GM18909 (cell line): ENCODE data around the gene RNF157.
A peak's percentile ranks its signal among the peaks of the same experiment; 100 is the strongest.

ENCODE experiments used
- ATAC-seq: cut with Tn5 transposase; IDR thresholded peaks from one replicate; pipeline ENCODE4 v1.9.1; 2021; ENCODE audit warnings: mild to moderate bottlenecking; ENCODE audit not compliant: unreplicated experiment, poor library complexity

The RNF157 gene

DNA sequence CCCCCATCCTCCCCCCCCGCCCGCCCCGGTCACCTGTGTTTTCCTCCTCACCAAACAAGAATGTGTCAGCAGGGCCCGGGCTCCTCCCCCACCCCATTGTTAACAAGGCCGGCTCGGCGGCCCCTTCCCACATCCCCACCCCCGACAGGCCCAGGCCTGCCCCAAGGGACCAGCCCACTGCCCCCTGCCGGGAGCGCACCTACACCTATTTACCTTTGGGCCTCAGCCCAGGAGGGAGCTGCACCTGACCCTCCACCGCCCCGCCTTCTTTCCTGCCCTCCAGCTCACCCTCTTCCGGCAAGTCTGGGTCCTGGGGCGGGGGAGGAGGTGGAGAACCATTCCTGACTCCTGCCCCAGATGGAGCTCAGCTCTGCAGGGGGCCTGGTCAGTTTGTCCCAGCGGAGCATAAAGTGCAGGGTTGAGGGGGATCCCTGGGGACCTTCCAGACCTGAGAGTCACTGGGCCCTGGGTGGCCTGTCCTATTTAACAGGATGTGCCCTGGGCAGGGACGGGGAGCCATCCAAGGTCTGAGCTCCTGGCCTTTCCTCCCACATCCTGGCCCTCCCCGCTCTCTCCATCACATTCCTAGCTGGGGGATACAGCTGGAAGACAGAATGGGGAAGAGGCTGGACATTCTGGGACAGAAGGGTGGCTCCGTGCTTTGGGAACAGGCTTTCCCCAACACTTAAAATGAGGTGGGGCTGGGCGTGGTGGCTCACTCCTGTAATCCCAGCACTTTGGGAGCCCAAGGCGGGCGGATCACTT, 107.5 kb downstream of the RNF157 start:
- no peak for ATAC-seq

DNA sequence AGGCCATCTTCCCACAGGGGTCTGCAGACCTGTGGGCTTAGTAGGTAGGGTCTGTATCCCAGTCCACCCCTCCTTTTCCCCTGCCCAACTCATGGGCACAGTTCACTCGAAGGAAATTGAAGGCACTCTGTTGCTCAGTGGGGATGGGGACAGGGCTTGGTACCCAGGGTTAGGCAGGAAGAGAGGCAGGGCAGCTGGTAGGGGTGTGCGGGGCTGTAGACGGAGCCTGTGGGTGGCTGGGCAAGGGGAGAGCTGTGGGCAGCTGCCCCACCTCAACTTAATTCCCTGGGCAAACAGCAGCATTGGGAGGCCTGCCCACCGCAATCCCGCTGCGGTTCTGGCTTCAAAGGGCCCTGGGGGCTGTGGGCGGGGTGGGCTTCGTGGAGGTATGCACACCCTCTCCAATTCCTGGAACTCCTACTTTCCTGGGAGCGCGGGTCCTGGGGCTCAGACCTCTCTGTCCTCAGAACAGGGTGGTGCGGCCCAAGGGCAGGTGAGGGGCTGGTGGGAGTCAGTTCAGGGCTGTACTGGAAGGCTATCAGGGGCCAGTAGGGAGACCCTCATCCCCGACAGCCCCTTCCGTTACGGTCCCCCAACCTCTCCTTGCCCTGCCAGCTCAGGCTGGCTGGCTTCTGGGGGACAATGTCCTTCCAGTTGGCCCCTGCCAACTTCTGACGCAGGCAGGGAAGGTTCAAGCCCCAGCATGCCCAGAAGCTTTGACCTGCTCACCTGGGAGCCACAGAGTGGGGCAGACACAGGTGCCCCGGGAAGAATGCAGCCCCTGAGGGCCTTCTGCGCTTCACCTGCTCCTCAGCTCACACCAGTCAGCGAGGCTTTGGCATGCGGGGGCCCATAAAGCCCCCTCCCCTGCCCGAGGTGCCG, 108.4 kb downstream of the RNF157 start:
- ATAC-seq: no peak

DNA sequence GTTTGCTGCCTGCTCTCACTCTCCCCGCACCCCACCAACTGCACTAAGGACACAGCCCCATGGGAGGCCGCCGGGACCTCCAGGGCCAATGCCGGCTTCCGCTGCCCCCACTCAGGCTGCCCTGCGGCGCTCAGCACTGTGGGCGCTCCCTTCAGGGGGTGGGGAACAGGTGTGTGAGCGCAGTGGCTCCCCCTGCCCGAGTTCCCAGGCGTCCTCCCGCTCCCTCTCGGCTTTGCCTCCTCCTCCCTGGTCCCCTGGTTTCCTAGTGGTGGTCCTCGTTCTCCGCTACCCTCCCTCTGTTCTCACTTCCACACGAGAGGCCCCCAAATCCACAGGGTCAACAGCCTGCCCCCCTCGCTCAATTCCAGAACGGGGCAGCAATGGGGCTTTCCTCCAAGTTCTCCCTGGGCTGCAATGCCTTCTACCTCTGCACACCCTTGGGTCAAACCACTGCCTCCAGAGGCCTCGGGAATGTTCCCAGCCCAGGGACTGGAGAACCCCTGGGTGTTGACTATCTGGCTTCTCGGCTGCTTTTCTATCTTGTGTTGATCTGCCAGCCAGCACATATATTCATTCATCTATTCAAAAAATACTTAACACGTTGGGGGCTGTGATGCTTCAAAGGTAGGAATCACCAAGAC, 109.1 kb downstream of the RNF157 start:
- ATAC-seq: no peak

DNA sequence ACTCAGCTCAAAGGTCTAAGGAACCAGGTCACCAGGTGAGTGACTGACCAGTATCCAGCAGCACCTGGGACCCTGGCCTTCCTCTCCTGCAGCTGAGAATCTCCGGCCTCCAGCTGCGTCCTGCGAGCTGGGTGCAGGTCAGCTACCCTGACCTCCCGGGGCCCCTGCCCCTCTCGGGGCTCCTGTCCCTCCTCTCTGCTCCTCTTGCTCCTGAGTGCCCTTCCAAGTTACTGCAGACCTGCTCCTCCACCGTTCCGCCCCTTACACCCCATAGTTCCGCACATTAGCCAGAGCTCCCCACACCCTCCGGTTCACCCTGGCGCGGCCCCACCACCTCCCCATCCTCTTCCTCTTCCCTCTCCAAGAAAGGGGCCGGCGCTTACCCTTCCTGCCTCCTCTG, 109.8 kb downstream of the RNF157 start:
- ATAC-seq: no peak

DNA sequence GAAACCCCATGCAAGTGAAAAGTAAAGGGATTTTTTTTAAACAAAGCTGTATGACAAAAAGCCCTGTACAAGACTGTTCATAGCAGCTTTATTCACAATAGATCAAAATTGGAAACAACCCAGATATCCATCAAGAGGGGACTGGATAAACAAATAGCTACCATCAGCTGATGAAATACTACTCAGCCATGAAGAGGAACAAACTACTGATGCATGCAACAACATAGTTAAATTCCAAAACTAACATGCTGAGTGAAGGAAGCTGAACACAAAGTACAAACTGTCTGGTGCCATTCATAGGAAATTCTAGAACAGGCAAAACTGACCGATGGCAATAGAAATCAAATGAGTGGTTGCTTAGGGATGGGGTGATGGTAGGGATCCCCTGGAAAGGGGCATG, 114.4 kb downstream of the RNF157 start:
- ATAC-seq: no peak

DNA sequence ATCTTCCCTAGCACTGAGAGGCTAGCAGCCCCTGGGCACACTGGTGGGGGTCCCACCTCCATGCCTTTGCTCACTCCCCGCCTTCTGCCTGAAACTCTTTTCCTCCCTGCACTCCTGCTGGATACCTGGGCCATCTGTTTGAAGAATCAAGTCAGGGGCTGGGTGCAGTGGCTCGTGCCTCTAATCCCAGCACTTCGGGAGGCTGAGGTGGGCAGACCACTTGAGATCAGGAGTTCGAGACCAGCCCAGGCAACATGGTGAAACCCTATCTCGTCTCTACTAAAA, 115.0 kb downstream of the RNF157 start:
- no peak for ATAC-seq

DNA sequence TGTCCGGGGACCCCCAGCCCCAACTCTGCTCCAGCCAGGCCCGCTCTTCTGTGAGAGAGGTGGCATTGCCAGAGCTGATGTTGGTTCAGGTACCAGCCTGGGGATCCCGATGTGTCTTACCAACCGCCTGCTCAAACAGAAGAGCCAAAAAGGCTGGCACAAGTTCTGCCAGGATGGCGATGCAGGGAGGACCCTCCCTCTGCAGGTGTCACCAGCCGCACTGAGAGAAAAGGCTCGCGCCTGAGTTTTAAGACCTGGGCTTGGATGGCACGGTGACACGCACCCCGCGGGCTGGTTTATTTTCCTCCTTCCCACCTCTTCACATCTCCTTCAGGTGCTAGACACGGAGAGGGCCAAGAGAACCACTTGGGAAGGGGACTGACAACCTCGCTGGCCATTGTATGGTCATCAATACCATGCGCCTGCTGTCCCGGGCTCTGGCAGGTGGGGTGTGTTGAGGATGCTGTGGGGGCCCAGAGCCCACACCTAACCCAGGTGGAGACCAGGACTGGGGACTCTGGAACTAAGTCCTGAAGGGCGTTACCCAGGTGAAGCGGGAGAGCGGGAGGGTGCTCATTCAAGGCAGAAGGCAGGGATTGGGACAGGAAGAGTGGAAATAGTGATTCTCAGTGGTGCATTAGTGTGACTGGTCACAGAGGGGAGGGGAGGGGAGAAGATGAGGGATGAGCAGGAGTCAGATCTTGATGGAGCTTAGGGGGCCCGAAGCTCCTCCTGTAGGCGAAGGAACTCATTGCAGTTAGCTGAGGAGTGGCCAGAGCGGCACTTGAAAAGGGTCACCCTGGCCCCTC, 115.5 kb downstream of the RNF157 start:
- no peak for ATAC-seq

DNA sequence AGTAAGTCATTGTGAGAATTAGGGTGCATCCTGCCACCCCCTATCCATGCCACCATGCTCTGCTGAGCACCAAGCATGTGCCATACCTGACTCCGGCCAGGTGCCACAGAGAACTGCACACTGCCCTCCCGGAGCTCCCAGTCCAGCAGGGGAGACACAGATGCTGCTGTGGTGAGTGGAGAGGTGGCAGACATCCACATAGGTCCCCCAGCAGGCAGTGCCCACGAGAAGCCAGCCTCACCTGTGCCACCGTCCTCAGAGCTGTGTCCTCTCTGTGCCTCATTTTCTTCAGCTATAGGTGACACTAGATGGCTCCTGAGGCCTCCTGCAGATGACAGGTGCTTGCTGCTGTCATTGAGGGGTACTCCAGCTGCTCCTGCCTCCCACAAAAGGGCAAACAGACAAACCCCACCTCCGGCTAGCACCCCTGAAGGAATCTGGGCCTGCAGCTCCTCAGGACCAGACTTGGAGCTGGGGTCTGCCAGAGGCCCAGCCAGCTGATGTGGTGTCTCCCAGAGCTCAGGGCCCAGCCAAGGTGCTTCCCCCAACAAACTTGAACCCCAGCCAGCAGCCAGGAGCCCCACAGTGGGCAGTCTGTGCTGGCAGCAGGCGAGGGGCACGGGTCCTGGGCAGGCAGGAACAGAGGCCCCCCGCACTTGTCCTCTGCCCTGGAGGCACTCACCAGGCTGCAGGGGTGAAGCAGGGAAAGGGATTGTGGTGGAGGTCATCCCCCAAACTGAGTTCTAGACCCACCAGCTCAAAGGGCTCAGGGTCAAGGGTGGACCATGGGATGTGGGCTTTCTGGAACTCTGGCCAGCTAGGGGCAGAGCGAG, 116.3 kb downstream of the RNF157 start:
- ATAC-seq: no peak

DNA sequence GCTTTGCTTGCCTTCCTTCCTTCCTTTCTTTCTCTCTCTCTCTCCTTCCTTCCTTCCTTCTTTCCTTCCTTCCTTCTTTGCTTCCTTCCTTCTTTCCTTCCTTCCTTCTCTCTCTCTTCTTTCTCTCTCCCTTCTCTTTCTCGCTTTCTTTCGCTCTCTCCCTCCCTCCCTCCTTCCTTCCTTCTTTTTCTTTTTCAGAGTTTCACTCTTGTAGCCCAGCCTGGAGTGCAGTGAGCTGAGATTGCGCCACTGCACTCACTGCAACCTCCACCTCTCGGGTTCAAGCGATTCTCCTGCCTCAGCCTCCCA, 117.1 kb downstream of the RNF157 start:
- no peak for ATAC-seq

DNA sequence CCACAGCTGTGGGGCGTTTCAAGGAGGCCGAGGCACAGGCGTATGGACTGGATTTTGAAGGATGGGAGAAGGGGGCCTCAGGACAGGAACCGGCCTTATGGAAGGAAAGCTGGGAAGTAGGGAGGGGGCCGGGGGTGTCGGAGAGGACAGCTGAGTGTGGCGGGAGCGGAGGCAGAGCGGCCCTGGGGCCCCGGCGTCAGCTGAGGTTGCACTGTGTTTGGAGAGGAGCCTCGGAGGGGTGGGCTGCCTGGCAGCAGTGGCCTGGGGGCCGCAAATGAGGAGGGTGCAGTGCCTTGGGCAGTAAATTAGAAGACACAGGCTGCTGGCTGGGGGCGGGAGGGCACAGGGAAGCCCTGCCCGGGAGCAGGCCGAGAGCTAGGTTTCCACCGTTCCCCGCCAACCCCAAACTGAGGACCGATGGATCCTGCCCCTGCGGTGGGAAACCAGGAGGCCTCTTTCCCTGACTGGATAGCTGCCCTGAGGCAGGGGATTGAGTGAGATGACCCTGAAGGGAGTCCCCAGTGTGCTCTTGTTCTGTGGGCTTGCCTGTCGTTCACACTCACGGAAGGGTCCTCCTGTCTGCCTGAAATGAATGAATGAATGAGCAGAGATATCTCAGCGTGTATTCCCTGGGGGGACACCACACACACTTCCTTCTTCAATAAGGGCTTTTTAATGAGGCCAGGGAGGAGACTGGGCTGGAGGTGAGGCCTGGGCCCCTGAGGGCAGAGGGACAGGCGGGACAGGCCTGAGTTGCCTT, 117.7 kb downstream of the RNF157 start:
- no peak for ATAC-seq

DNA sequence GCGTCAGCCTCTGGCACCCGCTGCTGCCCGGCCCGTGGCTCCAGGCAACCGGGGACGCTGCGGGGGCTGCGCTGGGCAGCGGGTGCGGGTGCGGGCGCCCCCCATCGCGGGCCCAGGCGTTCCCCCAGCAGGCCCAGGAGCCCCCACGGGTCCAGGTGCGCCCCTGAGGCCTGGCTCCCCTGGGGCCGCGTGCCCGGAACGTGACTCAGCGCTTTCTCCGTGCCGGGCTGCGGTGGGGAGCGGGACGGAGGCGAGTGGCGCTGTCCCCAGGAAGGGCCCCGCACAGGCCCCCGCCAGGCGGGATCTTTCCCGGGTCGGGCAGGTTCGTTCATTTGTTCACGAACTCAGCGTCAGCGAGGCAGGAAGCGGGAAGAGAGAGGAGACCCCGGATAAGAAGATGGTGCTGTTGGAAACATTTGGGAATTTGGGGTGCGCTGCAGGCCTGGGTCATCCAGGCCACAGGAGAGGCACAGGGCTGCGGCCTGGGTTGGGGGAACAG, 118.3 kb downstream of the RNF157 start:
- ATAC-seq: peak; percentile 18

DNA sequence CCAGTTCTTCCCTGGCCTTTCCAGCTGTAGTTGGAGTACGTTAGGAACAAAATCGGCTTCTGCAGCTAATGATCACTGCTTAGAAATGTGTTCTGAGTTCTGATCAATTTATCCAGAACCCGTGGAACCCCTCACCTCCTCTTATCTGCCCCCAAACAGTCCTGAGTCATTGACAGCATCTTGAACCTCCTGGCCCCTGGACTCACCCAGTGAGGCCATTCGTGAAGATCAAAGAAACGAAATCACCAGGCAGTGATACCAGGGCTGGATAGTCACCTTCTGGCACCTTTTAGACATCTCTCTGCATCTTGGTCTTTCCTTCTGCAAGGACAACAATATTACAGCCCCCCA, 119.7 kb downstream of the RNF157 start:
- no peak for ATAC-seq

DNA sequence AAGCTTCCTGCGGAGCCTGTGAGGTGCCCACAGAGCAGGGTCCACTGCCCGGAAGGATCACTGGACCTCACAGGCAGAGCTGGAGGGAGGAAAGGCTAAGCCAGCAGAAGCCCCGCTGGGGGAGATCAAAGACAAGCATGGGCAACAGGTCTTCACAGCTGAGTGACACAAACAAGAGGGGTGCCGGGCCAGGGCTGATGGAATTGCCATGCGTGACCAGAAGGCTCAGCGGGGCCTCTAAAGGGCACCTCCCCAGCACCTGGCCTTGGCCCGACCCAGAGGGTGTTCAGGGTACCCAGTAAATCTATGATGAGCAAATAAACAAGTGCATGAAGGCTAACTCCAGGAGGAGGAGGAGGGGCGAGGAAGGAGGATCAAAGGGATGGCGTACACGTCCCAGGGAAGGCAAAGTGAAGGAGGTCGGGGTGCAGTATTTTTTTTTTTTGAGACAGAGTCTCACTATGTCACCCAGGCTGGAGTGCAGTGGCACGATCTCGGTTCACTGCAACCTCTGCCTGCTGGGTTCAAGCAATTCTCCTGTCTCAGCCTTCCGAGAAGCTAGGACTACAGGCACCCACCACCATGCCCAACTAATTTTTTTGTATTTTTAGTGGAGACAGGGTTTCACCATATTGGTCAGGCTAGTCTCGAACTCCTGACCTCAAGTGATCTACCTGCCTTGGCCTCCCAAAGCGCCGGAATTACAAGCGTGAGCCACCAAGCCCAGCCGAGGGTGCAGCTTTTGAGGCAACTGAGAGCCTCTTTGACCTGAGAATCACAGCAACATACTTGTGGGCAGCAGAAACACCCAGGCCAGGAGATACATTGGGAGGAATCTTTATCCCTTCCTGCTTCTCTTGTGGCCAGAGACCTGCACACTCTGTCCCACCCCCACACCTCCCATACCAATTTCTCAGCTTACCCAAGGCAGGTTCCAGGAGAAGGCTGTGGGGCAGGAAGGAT, 120.6 kb downstream of the RNF157 start:
- ATAC-seq: no peak

DNA sequence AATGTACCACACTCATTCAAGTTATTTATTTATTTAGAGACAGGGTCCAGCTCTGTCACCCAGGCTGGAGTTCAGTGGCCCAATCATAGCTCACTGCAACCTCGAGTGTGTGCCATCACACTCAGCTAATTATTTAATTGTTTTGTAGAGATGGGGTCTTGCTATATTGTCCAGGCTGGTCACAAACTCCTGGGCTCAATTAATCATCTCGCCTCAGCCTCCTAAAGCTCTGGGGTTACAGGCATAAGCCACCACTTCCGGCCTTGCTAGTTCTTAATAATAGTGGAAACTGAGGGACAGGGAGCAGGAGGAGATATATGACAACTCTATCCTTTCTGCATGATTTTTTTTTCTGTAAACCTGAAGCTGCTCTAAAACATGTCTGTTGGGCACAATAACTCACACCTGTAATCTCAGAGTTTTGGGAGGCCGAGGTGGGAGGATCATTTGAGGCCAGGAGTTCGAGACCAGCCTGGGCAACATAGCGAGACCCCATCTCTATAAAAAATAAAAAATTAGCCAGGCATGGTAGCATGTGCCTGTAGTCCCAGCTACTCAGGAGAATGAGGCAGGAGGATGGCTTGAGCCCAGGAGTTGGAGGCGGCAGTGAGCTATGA, 125.0 kb downstream of the RNF157 start:
- ATAC-seq: no peak

DNA sequence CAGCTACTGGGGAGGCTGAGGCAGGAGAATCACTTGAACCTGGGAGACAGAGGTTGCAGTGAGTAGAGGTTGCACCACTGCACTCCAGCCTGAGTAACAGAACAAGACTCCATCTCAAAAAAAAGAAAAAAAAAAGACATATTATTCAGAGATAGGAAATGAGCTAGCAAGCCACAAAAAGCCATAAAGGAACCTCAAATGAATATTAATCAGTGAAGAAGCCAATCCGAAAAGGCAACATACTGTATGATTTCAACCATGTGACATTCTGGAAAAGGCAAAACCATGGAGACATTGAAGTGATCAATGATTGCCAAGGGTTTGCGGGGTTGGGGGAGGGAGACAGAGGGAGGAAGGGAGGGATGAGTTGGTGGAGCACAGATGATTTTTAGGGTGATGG, 128.3 kb downstream of the RNF157 start:
- no peak for ATAC-seq

DNA sequence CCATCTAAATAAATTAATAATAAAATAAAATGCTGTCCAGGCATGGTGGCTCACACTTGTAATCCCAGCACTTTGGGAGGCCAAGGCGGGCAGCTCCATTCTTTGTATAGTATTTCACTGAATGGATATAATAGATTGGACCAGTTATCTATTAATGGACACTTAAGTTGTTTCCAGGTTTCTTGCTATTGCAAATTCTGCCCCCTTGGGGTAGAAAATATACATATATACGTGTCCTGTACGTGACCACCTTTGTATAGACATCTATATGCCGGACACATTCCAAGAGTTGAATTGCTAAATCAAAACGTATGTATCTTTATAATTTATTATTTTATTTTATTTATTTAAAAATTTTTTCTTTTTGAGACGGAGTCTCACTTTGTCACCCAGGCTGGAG, 132.8 kb downstream of the RNF157 start:
- ATAC-seq: no peak

DNA sequence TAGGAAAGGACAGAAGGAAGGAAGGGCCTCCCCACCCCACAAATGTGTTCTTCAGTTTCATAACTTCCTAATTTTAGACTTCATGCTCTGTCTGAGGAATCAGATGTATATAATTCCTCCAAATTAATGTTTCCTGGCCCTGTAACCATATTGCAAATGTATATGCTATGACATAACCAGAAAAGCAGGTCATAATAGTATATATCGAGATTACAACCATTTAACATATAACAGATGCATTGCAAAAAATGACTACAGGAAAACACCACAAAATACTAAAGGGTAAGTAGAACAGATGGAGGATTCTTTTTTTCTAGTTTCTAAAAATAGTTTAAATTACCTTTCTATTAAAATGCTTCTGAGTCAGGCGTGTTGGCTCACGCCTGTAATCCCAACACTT, 133.6 kb downstream of the RNF157 start:
- ATAC-seq: no peak

DNA sequence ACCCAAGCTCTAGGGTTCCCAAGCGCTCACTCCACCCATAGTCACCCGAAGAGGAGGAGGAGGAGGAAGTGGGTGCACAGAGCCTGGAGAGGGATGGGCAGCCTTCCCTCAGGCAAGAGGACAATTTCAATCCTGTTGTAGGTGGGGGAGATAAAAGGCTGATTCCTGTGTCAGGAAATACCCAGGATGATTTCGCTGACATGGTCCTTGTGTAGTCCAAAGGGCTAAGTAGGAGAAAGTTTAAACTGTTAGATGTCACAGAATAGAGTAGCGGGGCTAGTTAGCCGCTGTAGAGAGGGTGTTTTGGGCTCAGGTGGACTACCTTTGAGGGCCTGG, 135.4 kb downstream of the RNF157 start:
- no peak for ATAC-seq
